Neutrophil (primary cell): ENCODE measurements around the gene S100P.

ENCODE experiments used
- H3K27ac ChIP-seq: fragments of 200-600 bp; sonication (generic); 2 replicates; pipeline ENCODE4 v1.5.1; 2016; ENCODE audit warnings: mild to moderate bottlenecking, moderate library complexity
- H3K27me3 ChIP-seq: fragments of 200-600 bp; sonication (generic); 2 replicates; pipeline ENCODE4 v1.6.0; 2016; ENCODE audit warnings: mild to moderate bottlenecking
- H3K36me3 ChIP-seq: fragments of 200-600 bp; sonication (generic); 2 replicates; pipeline ENCODE4 v1.5.1; 2017
- H3K4me1 ChIP-seq, 2 experiments: fragments of 200-600 bp in 1 of 2; sonication (generic) in 1 of 2; 1 replicate in 1 of 2; 2 replicates in 1 of 2; pipeline versions ENCODE4 v1.5.1 to v1.6.1; 2013 to 2016; ENCODE audit warnings: low read depth in 1 of 2, low read length in 1 of 2, mild to moderate bottlenecking in 1 of 2, moderate library complexity in 1 of 2; ENCODE audit not compliant: control insufficient read depth in 1 of 2, insufficient read depth in 1 of 2
- H3K4me3 ChIP-seq, 2 experiments: fragments of 200-600 bp in 1 of 2; sonication (generic) in 1 of 2; 1 replicate in 1 of 2; 2 replicates in 1 of 2; pipeline ENCODE4 v1.5.1; 2013 to 2016; ENCODE audit warnings: low read depth in 1 of 2, low read length in 1 of 2, mild to moderate bottlenecking in 1 of 2, moderate library complexity in 1 of 2
- H3K9me3 ChIP-seq: fragments of 200-600 bp; sonication (generic); 2 replicates; pipeline ENCODE4 v1.5.1; 2016
- TF ChIP-seq, protein P1 (sequence below): fragments of 200-600 bp; sonication (generic); IDR thresholded peaks from 2 replicates; pipeline ENCODE4 v1.5.1; 2016; ENCODE audit warnings: antibody characterized with exemption

Gene S100P

GRCh38 chr4:6731780-6732179 lies 38.1 kb downstream of the S100P start:
- H3K4me1 ChIP-seq: no peaks in the 10 kb centered on the region
- H3K27me3 ChIP-seq: no peaks in the 10 kb centered on the region
- H3K36me3 ChIP-seq: no peaks in the 10 kb centered on the region
- H3K27ac ChIP-seq: no peak overlapping the region
- TF ChIP-seq, protein P1, sequence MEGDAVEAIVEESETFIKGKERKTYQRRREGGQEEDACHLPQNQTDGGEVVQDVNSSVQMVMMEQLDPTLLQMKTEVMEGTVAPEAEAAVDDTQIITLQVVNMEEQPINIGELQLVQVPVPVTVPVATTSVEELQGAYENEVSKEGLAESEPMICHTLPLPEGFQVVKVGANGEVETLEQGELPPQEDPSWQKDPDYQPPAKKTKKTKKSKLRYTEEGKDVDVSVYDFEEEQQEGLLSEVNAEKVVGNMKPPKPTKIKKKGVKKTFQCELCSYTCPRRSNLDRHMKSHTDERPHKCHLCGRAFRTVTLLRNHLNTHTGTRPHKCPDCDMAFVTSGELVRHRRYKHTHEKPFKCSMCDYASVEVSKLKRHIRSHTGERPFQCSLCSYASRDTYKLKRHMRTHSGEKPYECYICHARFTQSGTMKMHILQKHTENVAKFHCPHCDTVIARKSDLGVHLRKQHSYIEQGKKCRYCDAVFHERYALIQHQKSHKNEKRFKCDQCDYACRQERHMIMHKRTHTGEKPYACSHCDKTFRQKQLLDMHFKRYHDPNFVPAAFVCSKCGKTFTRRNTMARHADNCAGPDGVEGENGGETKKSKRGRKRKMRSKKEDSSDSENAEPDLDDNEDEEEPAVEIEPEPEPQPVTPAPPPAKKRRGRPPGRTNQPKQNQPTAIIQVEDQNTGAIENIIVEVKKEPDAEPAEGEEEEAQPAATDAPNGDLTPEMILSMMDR: no peak
- H3K4me3 ChIP-seq: no peak overlapping the region
- no peaks in the 10 kb centered on the region for H3K9me3 ChIP-seq

DNA sequence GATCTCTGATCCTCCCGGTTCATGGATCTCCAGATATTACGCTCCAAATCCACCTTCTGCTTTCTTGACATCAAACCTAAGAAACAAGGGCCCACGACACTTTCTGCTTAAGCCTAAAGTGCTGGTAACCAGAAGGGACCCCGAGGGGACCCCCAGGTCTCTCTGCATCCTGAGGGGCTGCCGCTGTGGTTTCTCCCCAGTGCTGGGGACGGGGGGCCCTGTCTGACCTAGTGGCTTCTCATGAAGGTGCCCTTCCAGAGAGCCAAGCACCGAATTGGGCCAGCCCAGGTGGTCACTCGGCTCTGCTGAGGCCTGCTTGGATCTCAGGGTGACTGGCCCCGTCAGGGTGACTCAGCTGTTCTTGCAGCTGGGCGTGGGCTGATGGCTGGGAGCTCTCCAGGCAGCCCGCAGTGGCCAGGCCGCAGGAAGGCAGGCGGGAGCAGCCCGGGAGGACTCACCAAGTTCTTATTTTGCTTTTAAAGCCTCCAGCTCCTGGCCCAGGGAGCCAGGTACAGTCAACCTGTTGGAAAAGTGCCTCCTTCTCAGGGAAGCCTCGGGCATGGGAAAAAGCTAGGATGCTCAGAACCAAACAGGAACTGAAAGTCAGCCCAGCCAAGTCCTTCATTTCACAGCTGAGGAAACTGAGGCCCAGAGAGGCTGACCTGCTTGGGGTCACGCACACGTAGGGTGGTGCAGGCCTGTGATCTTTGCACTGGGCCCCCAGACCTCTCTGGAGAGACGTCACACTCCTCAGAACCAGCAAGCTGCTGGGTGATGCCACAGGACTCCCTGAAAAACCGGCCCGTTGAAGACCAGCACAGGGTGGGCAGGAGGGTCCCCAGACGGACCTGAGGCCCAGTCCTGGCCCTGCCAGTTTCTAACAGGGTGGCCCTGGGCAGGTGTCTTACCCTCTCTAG lies 39.0 kb downstream of the S100P start:
- TF ChIP-seq, protein P1: no peak
- Histone ChIP-seq H3K36me3 (no peaks in the 10 kb centered on the region), H3K4me1 (no peaks in the 10 kb centered on the region), H3K9me3 (no peaks in the 10 kb centered on the region), H3K27me3 (no peaks in the 10 kb centered on the region), H3K4me3 (no peak overlapping the region), H3K27ac (no peak overlapping the region)

DNA sequence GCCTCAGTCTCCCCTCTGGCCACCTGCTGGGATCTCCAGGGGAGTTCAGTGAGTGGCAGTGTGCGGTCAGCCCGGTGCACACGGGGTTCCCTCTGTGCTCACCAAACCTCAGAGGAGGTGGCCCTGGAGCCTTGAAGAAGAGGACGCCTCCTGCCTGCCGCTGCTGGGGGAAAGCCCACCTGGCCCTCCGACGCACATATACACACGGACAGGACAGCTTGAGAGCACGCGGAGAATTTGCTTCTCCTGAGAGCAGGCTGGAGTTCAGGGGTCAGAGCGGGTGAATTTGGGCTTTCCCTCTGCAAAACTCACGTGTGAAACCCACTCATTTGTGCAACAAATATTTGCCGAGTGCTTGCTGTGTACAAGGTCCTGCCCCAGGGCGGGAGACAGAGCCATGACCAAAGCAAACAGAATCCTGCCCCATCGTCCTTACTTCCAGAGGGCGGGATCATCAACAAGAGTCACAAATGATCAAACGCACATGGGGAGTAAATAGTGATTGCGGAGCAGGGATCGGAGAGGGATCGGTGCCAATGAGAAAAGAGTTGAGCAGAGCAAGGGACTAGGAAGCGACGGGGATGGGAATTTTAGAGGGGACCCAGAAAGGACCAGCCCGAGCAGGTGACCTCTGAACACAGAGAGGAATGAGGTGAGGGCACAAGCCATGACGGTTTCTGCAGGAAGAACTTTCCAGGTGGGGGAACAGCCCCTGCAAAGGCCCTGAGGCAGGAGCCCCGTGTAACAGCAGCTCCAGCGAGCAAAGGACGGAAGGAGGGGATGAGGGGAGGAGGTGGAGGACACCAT lies 39.9 kb downstream of the S100P start:
- no peaks in the 10 kb centered on the region for H3K27me3 ChIP-seq
- H3K4me3 ChIP-seq: no peak overlapping the region
- H3K36me3 ChIP-seq: no peaks in the 10 kb centered on the region
- no peaks in the 10 kb centered on the region for H3K9me3 ChIP-seq
- no peaks in the 10 kb centered on the region for H3K4me1 ChIP-seq
- no peak overlapping the region for H3K27ac ChIP-seq
- TF ChIP-seq, protein P1: no peak

DNA sequence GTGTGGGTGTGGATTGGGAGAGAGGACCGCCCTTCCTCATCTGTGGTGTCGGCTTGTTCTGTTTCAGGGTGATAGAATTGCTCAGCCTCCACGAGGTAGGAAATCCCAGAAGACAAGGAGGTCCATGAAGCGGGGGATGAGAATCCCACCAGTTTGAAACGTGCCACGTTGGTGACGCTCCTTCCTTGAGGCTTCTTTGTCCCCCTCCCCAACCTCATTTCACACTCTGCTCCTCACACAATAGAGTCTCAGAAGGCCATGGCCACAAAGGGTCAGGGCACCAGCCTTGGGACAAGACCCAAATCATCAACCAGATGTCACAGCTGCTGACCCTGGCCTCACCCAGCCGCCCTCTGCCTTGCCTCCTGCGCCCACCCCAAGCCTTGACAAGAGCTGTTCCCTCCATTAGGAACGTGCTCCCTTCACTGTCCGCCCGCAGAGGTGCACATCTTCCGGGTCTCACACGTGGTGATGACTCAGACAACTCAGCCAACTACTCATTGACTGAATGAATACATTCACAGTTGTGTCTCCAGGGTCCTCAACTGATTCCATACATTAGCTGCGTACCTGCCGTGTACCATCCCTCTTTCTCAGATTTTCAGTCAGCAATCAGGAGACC lies 40.6 kb downstream of the S100P start:
- no peaks in the 10 kb centered on the region for H3K9me3 ChIP-seq
- no peaks in the 10 kb centered on the region for H3K4me1 ChIP-seq
- H3K27me3 ChIP-seq: peaks cover 6% of the 10 kb centered on the region
- H3K36me3 ChIP-seq: no peaks in the 10 kb centered on the region
- TF ChIP-seq, protein P1: no peak
- H3K4me3 ChIP-seq: no peak overlapping the region
- no peak overlapping the region for H3K27ac ChIP-seq

DNA sequence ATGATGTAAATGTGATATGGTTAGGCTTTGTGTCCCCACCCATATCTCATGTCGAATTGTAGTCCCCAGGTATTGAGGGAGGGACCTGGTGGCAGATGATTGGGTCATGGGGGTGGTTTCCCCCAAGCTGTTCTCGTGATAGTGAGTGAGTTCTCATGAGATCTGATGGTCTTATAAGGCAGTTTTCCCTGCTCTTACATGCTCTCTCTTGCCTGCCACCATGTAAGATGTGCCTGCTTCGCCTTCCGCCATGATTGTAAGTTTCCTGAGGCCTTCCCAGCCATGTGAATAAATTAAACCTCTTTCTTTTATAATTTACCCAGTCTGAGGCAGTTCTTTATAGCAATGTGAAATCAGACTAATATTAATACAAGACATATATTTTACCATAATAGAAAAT lies 46.2 kb downstream of the S100P start:
- no peaks in the 10 kb centered on the region for H3K36me3 ChIP-seq

More for the DNA sequence above, 46.2 kb downstream of the S100P start:
- H3K27ac ChIP-seq: no peak overlapping the region
- H3K27me3 ChIP-seq: peaks cover 14% of the 10 kb centered on the region
- no peaks in the 10 kb centered on the region for H3K4me1 ChIP-seq
- TF ChIP-seq, protein P1: no peak
- H3K9me3 ChIP-seq: no peaks in the 10 kb centered on the region
- H3K4me3 ChIP-seq: no peak overlapping the region
